GM23338 (cell line): ENCODE results near the gene TIE1.
A peak's percentile ranks its signal among the peaks of the same experiment; 100 is the strongest.

Experiments
- CREB1 ChIP-seq: fragments of 250-450 bp; sonication (Bioruptor Pico); IDR thresholded peaks from 2 replicates; pipeline ENCODE4 v1.5.0; 2020; ENCODE audit warnings: low read depth, mild to moderate bottlenecking, moderate library complexity
- CTCF ChIP-seq, 2 experiments: fragments of 200-600 bp in 1 of 2; sonication (generic) in 1 of 2; conservative IDR thresholded peaks; 2 replicates each; pipeline versions ENCODE4 v1.5.1 to v1.6.1; 2016 to 2017; ENCODE audit warnings: antibody characterized with exemption in 2 of 2, low read depth in 2 of 2, mild to moderate bottlenecking in 2 of 2, moderate library complexity in 1 of 2
- ETS1 ChIP-seq: IDR thresholded peaks from 2 replicates; pipeline ENCODE4 v1.6.1; 2016; ENCODE audit warnings: antibody characterized with exemption
- EZH2 ChIP-seq: fragments of 200-600 bp; sonication (generic); IDR thresholded peaks from one replicate; pipeline ENCODE4 v1.8.0; 2017; ENCODE audit warnings: antibody characterized with exemption, mild to moderate bottlenecking, low read depth; ENCODE audit not compliant: unreplicated experiment
- EZH2phosphoT487 ChIP-seq: fragments of 200-600 bp; sonication (generic); IDR thresholded peaks from one replicate; pipeline ENCODE4 v1.8.1; 2018; ENCODE audit warnings: antibody characterized with exemption; ENCODE audit not compliant: unreplicated experiment
- JUNB ChIP-seq: IDR thresholded peaks from one replicate; pipeline ENCODE4 v1.6.1; 2016; ENCODE audit warnings: antibody characterized with exemption; ENCODE audit not compliant: unreplicated experiment
- NANOG ChIP-seq: IDR thresholded peaks from 2 replicates; pipeline ENCODE4 v1.6.1; 2016; ENCODE audit warnings: antibody characterized with exemption, borderline replicate concordance
- POLR2AphosphoS5 ChIP-seq: IDR thresholded peaks from 2 replicates; pipeline ENCODE4 v1.6.1; 2016; ENCODE audit warnings: antibody characterized with exemption, low read depth
- REST ChIP-seq: IDR thresholded peaks from one replicate; pipeline ENCODE4 v1.6.1; 2018; ENCODE audit warnings: antibody characterized with exemption; ENCODE audit not compliant: unreplicated experiment
- STAT1 ChIP-seq: IDR thresholded peaks from one replicate; pipeline ENCODE4 v1.6.1; 2016; ENCODE audit warnings: antibody characterized with exemption; ENCODE audit not compliant: unreplicated experiment
- ZNF114 ChIP-seq: fragments of 250-450 bp; sonication (Bioruptor Pico); IDR thresholded peaks from 2 replicates; pipeline ENCODE4 v1.5.0; 2020; ENCODE audit warnings: mild to moderate bottlenecking, moderate library complexity
- ZNF331 ChIP-seq: fragments of 250-450 bp; sonication (Bioruptor Pico); IDR thresholded peaks from 2 replicates; pipeline ENCODE4 v1.5.0; 2020; ENCODE audit warnings: low read depth, mild to moderate bottlenecking, moderate library complexity
- ZNF462 ChIP-seq: fragments of 250-450 bp; sonication (Bioruptor Pico); IDR thresholded peaks from 2 replicates; pipeline ENCODE4 v1.5.0; 2020; ENCODE audit warnings: mild to moderate bottlenecking, moderate library complexity

GRCh38 chr1:43363283-43363934, 62.6 kb downstream of the TIE1 start:
- no peak for TF ChIP-seq CTCF (conservative IDR thresholded peaks at IDR 0.05; ENCODE audit: low read depth in 2 of 2)
- TF ChIP-seq EZH2: no peak
- no peak for TF ChIP-seq REST
- no peak for TF ChIP-seq ETS1
- TF ChIP-seq EZH2phosphoT487: no peak
- TF ChIP-seq JUNB: no peak
- TF ChIP-seq POLR2AphosphoS5: peak; percentile 68; the same call in 1 of the 2 replicates
- no peak for TF ChIP-seq CREB1 (CRISPR knock-in tag)
- no peak for TF ChIP-seq ZNF331
- TF ChIP-seq ZNF114: no peak
- TF ChIP-seq NANOG: no peak
- TF ChIP-seq STAT1: no peak
- no peak for TF ChIP-seq ZNF462
